GM19455 (cell line): ENCODE measurements around the gene SDHAF3.

Experiments used
- ATAC-seq: cut with Tn5 transposase; IDR thresholded peaks from one replicate; pipeline ENCODE4 v1.9.1; 2021; ENCODE audit not compliant: unreplicated experiment

SDHAF3 gene

DNA sequence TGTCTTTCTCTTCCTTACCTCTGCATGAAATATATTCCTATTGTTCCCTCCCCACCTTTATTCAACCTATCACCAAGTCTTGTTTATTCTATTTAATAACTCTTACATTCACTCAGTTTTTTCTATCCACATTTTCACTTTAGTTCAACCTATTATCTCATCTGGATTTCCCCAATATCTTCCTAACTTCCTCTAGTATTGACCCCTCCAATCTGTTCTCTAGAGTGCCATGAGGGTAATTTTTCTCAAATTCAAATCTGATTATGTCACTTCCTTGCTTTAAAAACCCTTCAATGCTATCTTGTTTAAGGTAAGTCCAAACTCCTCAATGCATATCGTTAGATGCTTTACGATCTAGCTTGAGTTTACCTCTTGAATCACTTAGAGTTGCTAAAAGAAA is 86.5 kb downstream of the SDHAF3 start:
- no peak for ATAC-seq

DNA sequence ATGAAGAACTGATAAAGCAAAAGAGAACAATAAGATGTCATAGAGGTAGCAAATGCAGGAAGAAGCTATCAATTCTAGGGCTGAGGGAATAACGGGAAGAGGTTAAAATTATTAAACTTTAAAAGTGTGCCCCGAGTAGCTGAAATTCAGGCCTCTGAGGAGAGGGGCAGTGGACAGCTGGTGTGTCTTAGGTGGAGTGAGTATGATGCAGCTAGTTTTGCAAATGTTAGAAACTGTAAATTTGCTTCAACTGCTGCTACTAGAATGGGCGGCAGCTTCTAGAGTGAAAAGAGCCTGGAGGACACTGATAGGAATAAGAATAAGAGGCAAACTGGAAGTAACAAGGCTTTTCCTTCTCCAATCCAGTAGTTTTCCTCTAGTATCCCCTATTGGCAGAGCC is 87.3 kb downstream of the SDHAF3 start:
- no peak for ATAC-seq

DNA sequence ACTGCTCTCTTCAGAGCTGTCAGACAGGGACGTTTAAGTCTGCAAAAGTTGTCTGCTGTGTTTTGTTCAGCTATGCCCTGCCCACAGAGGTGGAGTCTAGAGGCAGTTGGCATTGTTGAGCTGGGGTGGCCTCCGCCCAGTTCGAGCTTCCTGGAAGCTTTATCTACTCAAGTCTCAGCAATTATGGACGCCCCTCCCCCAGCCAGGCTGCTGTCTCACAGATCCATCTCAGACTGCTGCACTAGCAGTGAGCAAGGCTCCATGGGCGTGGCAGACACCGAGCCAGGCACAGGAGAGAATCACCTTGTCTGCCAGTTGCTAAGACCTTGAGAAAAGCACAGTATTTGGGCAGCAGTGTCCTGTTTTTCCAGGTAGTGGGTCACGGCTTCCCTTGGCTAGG is 98.1 kb downstream of the SDHAF3 start:
- ATAC-seq = no peak

DNA sequence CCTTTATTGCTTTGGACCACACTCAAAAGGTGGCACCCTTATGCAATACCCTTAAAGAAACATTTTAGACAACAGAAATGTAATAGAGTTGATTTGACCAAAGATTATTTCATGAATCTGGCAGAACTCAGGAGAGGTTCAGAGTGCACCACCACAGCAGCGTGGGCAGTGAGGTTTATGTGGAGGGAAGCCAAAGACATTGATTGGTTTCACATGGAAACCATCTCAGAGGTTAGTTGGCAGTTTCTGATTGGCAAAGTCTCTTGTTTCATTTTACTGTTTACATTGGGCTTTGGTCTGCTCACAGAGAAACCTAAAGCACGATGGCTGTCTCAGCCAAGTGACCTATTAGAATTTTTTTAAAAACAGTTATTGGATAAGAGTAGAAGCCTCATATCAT is 101.3 kb downstream of the SDHAF3 start:
- ATAC-seq = no peak

DNA sequence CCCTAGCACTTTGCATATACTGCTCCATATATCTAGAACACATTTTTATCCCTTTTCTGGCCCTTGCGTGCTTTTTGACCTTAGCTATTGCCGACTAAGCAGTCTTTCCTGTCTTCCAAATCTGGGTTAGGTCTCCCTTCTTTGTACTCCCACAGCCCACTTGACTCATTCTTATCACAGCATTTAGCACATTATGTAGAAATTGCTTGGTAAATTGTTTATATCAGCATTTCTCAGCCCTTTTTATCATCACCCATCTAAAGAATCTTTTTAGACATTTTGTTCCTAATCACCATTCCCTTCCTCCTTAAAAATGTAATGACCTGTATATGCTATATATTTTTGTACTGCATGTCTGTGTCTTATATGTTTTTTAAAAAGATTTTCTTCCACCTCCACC is 101.7 kb downstream of the SDHAF3 start:
- no peak for ATAC-seq

DNA sequence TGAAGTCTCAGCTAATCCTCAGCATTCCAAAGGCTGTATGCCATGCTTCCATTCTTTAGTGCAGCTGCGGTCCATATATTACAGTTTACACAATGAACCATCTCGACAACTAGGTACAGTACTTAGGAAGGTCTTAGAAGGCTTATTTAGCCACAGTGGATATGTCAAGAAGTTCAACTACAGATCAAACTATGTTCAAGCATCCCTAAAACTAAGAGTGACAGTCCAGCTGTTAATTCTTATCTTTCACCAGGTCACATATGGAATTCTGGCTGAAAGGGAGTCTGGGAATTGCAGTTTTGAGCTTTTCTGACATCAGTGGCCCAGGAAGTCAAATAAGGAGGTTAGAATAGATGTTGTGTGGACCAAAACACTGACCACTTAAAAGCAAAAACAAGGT is 106.8 kb downstream of the SDHAF3 start:
- no peak for ATAC-seq

DNA sequence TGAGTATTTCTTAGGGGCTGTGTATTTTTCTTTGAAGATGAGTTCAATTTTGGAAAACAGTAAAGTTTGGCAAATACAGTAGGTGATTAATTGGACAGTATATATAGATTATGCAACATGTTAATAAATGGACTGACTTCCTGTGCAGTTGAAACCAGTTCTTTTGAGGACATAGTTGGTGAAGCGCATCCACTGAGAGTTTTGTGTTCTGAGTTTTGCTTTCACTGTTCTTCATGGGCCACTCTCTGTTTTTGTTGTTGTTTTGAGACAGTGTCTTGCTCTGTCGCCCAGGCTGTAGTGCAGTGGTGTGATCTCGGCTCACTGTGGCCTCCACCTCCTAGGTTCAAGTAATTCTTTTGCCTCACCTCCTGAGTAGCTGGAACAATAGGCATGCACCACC is 109.0 kb downstream of the SDHAF3 start:
- peak; percentile 61 for ATAC-seq
